NOMO-1 (cell line): ENCODE results near the gene SPPL3.
"Not testable (repeated sequence)": the region's sequence is repeated elsewhere in the genome, so short reads cannot be mapped to it uniquely, and the experiment has no call there.

ENCODE experiments used
- DNase-seq, 2 experiments: peaks; one replicate each; lab custom pipeline; 2025; ENCODE audit not compliant: unreplicated experiment in 2 of 2; lab: John Stamatoyannopoulos, UW

SPPL3 gene

DNA sequence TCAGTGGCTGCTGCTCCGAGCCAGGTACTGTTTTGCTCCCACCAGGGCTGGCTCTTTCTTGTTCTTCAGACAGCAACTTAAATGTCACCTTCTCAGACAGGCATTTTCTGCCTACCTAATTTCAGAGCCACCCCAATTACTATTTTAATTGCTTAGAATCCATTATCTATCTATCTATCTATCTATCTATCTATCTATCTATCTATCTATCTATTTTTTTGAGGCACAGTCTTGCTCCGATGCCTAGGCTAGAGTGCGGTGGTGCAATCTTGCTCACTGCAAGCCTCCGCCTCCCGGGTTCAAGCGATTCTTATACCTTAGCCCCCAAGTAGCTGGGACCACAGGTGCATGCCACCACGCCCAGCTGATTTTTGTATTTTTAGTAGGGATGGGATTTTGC is 58.5 kb downstream of the SPPL3 start:
- DNase-seq: no peak

GRCh38 chr12:120844768-120845449 is 59.2 kb downstream of the SPPL3 start:
- DNase-seq: no peak

DNA sequence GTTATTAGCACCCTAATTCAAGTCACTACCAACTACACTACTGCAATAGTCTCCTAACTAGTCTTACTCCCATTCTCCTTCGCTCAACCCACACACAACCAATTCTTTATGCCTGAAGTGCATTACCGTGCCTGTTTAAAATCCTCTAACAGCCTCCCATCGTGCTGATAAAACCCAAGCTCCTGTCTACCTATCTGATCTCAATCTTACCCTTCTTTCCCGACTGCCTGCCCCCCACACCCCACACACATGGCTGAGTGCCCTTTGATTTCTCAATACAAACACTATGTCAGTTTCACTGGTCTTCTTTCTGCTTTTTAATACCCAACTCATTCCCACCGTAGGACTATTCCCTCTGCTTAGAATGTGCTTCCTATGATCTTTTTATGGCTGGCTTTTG is 59.9 kb downstream of the SPPL3 start:
- DNase-seq: no peak

DNA sequence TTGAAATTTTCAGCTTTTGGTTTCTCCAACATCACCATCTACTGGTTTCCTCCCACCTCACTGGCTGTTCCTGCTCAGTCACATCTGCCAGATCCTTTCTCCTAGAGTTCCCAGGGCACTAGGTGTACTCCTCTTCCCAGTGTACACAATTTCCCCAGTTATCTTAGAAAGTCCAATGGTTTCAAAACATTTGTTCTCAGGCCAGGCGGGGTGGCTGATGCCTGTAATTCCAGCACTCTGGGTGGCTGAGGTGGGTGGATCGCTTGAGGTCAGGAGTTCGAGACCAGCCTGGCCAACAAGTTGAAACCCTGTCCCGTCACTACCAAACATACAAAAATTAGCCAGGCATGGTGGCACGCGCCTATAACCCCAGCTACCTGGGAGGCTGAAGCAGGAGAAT is 60.7 kb downstream of the SPPL3 start:
- DNase-seq: no peak

GRCh38 chr12:120842595-120842994 is 61.6 kb downstream of the SPPL3 start:
- no peak for DNase-seq

- DNase-seq: no peak
Measured at GRCh38 chr12:120841525-120841924, 62.6 kb downstream of the SPPL3 start.

- DNase-seq: no peak
Measured at GRCh38 chr12:120839503-120839902, 64.7 kb downstream of the SPPL3 start.

DNA sequence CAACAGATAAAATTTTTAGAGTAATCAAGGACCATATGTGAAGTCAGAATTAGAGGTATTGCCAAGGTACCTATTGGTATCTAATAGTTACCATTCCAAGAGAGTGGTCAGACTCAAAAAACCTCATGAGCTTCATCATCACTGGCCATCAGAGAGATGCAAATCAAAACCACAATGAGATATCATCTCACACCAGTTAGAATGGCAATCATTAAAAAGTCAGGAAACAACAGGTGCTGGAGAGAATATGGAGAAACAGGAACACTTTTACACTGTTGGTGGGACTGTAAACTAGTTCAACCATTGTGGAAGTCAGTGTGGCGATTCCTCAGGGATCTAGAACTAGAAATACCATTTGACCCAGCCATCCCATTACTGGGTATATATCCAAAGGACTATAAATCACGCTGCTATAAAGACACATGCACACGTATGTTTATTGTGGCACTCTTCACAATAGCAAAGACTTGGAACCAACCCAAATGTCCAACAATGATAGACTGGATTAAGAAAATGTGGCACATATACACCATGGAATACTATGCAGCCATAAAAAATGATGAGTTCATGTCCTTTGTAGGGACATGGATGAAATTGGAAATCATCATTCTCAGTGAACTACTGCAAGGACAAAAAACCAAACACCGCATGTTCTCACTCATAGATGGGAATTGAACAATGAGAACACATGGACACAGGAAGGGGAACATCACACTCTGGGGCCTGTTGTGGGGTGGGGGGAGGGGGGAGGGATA is 65.4 kb downstream of the SPPL3 start:
- DNase-seq: not testable (repeated sequence)

- no peak for DNase-seq
Measured at GRCh38 chr12:120836114-120836684, 68.0 kb downstream of the SPPL3 start.

DNA sequence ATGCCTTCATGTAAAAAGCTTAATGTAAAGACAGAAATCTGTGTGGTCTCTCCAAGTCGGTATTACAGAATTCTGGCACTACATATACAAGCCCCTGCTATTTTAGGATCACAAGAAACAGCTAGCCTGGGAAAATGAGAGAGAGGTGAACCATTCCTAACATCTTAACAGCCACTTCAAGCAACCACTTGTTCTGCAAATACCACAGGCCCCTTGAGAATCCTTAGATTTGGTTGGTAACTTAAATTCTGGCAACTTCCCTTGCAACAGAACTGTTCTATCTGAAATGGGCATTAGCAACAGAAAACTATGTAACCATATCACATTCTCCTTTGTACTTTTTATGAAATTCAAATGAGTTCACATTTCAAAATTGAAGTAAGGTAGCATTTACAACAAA is 68.5 kb downstream of the SPPL3 start:
- DNase-seq: no peak

- DNase-seq: peak in 1 of 2 experiments; percentile 30
Measured at GRCh38 chr12:120835304-120835612, 68.9 kb downstream of the SPPL3 start.

GRCh38 chr12:120834489-120835303 is 69.5 kb downstream of the SPPL3 start:
- no peak for DNase-seq

- DNase-seq: no peak
Measured at GRCh38 chr12:120833849-120834248, 70.3 kb downstream of the SPPL3 start.

- DNase-seq: no peak
Measured at GRCh38 chr12:120832737-120833136, 71.4 kb downstream of the SPPL3 start.

GRCh38 chr12:120831648-120832267 is 72.4 kb downstream of the SPPL3 start:
- no peak for DNase-seq

DNA sequence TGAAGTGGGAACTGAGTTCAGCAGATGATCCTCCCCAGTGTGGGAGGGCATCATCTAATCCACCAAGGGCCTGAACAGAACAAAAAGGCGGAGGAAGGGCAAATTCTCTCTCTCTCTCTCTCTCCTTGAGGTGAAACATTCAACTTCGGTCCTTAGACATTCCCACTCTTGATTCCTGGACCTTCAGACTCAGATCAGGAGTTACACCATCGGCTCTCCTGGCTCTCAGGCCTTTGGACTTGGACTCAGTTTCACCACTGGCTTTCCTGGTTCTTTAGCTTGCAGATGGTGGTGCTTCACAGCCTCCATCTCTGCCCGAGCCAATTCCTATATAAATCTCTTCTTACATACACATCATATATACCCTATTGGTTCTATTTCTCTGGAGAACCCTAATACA is 73.2 kb downstream of the SPPL3 start:
- DNase-seq: no peak

- DNase-seq: no peak
Measured at GRCh38 chr12:120830052-120830940, 73.9 kb downstream of the SPPL3 start.

DNA sequence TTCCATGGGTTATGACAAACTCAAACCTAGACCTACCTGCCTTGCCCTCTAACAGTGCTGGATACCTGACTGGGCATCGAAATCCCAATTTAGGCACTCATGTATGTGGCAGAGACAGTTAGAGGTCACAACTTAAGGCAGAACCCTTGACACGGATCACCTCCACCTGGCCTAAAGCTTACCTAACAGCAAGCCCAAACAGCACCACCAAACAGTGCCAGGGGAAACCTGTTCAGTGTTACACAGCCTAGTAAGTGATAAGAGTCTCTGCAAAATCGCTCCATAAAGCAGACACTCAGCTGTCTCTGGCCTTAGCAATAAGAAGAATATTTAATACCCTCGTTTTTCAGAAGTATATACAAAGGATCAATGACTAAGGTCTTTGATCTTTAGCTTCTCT is 77.8 kb downstream of the SPPL3 start:
- no peak for DNase-seq

DNA sequence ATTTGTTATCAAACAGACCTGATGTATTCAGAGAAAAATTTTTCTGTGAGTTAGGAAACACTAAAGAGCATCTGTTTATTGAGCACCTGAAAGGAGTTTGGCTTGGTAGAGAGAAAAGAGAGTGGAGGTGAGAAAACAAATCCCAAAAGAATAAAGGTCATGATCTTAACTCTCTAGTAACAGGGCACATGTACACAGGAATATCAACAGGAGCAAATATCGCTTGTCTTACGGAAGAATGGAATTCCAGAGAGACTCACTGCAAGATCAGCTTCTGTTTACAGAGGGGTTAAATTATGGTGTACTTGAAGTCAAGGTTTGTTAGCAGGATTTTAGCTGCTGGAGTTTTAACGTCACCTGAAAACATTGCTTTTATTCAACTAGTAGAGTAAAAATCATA is 78.8 kb downstream of the SPPL3 start:
- DNase-seq: no peak
